ENCODE measurements around the gene NBAS.

DNA sequence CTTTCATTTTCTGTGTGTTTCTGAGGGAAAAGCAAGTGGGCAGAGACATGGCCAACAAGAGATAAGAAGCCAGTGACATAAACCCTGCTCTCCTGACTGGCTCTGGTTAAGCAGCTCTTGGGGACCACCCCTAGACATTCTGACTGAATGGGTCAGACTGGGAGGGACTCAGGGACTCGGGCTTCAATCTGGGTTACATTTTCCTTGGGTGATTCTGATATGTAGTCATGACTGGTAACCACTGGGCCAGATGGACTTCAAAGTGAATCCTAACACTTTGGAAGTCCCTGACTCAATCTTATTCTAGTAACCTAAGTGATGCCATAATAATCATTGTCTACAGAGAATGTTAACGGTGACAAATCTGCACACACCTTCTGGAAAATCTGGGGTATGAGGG, 397.8 kb downstream of the NBAS start:
- TF ChIP-seq, protein P1, sequence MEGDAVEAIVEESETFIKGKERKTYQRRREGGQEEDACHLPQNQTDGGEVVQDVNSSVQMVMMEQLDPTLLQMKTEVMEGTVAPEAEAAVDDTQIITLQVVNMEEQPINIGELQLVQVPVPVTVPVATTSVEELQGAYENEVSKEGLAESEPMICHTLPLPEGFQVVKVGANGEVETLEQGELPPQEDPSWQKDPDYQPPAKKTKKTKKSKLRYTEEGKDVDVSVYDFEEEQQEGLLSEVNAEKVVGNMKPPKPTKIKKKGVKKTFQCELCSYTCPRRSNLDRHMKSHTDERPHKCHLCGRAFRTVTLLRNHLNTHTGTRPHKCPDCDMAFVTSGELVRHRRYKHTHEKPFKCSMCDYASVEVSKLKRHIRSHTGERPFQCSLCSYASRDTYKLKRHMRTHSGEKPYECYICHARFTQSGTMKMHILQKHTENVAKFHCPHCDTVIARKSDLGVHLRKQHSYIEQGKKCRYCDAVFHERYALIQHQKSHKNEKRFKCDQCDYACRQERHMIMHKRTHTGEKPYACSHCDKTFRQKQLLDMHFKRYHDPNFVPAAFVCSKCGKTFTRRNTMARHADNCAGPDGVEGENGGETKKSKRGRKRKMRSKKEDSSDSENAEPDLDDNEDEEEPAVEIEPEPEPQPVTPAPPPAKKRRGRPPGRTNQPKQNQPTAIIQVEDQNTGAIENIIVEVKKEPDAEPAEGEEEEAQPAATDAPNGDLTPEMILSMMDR (conservative IDR thresholded peaks at IDR 0.05; ENCODE audit: low read depth, low read length) = no peak
- TF ChIP-seq RCOR1 (IDR thresholded peaks at IDR 0.05; ENCODE audit: insufficient replicate concordance, low read length) = no peak
- TF ChIP-seq POLR2A (IDR thresholded peaks at IDR 0.05; ENCODE audit: low read depth, low read length) = no peak
- TF ChIP-seq, protein P2, sequence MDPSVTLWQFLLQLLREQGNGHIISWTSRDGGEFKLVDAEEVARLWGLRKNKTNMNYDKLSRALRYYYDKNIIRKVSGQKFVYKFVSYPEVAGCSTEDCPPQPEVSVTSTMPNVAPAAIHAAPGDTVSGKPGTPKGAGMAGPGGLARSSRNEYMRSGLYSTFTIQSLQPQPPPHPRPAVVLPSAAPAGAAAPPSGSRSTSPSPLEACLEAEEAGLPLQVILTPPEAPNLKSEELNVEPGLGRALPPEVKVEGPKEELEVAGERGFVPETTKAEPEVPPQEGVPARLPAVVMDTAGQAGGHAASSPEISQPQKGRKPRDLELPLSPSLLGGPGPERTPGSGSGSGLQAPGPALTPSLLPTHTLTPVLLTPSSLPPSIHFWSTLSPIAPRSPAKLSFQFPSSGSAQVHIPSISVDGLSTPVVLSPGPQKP (IDR thresholded peaks at IDR 0.05; ENCODE audit: borderline replicate concordance, low read depth, low read length) = no peak

Data from IMR-90 (cell line).